GM21825 (cell line): ENCODE data around the gene KIAA0753.

ENCODE experiments used
- ATAC-seq: cut with Tn5 transposase; IDR thresholded peaks from one replicate; pipeline ENCODE4 v1.9.1; 2021; ENCODE audit warnings: mild to moderate bottlenecking, moderate library complexity; ENCODE audit not compliant: unreplicated experiment

Gene KIAA0753

DNA sequence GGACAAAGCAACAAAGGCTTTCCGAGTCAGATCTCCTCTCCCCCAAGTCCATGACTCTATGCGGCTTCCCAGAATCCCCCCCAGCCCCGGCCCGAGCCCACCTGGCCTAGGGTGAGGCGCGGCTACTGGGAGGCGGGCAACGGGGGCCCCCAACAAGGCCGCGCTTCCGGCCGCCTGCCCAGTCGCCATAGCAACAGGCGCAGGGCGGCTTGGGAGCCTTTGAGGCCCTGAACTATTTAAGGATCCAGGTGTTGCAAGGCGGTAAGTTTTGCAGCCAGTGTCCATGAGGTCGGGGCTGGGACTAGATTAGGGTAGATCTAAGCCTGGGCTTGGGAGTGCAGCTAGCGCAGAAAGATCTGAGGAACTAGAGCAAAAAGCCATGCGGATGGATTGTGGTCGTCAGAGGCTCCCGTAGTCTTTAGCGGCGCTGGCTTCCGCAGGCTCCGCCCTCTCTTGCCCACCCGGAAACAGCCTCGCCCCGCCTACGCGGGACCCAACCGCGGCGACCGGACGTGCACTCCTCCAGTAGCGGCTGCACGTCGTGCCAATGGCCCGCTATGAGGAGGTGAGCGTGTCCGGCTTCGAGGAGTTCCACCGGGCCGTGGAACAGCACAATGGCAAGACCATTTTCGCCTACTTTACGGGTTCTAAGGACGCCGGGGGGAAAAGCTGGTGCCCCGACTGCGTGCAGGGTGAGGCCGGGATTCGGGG, at the start of gene KIAA0753, which contains the start of gene TXNDC17:
Gene KIAA0753, minus strand, starts transcription at position 176 of the 711 bp plus-strand sequence. CDS start 5,608 bp downstream, outside the sequence.
Gene TXNDC17, plus strand, starts transcription at position 525 of the 711 bp plus-strand sequence. Its CDS starts 23 bp downstream, at position 548.
- ATAC-seq: peak; percentile 79

DNA sequence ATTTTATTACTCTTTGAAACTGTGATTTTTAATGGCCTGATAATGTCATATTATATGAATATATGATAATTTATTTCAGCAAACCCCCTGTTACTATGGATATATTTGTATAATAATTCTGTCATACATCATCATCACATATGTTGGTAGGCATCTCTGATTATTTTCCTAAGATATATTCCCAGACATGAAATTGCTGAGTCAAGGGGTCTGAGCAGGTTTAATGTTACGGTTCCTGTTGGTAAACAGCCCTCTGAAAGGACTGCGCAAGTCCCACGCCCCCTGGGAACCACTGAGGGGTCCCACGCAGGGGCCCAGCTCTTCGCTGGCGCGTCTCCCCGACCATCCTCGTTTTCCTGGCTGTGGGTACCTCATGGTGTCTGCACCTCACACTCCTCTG, 48.4 kb upstream of the KIAA0753 start:
- no peak for ATAC-seq

DNA sequence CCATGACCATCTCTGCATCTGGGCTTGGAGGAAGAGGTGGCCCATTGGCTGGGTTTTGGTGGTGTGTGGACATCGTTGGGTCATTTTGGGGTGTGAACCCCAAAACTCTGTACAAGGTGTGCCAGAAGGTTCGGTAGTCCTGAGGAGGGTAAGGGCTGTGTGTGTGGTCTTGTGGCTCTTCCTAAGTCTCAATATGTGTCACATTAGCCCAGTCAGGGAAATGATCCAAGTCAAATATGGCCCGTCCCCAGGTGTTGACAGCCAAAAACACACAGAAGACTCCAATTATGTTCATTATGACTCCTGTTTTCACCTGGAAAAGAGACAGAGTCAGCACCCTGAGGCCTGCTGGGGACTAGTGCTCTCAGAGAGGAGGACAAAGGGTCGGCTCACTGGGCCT, 45.5 kb upstream of the KIAA0753 start:
- ATAC-seq: no peak

DNA sequence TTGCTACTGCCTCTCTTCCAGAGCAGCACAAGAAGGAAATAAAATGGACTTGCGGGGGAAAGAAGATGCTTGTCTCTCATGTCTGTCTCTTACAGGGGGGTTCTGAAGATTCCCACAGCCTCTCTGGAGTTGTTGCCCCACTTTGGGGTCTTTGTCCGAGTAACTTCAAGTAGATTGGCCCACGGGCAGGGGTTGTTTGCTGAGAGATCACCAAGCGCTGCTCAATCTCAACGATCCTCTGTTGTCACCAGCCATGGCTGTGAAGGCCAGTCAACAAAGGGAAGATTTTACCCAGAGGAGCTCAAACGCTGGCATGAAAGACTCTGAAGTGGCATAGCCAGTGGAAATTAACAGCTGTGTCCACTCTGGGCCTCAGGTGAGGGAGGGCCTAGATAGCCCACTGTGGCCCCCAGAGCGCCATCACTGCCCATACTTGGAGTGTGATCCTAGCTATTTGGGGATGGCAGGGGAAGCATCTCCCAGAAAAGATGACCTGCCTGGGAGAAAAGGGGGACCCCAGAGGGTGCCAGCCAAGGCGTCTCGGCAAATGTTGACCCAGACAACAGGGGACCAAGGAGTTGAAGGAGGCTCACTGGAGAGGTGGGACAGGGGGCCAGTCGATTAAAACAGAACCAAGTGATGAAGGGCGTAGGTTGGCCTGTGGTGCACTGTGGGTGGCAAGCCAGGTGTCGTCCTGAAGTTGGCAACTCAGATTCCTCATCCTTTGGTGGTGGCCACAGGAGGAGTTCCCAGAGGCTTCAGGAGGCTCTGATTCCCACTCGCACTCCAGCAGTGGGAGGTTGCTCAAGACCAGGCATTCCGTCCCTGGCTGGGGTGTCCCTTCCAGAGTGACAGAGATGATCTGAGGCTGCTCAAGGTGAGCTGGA, 44.6 kb upstream of the KIAA0753 start:
- no peak for ATAC-seq

DNA sequence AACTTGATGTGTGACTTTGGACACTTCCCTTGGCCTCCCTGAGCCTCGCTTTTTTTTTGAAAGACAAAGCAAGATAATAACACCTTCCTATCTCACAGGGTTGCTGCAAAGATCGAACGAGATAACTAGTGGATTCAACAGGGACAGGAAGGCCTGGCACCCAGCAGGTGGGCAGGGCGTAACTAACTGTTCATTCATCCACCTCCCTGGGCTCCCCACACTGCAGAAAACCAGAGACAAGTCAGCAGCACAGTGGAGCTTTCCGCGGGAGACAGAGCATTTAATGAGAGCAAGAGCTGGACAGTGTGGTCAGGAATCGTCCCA, 43.9 kb upstream of the KIAA0753 start:
- ATAC-seq: no peak

DNA sequence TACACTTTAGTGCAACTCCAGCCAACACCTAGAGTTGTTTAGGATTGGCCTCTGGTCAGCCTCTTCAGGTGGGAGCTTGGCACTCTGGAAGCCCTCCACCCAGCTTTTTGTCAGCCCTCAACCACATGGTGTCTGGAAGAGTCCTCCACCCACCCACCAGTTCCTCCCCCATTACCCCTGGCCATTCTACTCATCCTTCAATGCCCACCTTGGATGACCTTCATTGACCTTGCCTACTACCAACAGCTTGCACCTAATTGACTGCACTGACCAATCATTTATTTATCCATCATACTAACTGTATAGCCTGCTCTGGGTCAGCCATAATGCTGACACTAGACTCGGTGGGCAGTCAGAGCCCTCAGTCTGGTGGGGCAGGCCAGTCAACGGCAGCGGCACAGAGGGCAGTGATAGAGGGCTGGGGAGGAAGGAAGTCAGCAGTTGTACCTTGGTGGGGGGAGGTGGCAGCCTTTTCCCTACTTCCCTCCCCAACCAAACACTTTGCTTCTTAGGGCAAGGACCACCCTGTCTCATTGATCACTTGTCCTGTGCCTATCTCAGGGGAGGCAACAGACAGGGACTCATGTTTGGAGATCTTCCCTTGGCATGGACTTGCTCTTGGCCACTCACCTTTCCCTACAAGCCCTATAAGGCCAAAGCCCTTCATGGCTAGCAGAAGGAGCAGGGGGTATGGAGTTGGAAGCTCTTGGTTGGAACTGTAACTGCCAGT, 43.4 kb upstream of the KIAA0753 start:
- no peak for ATAC-seq

DNA sequence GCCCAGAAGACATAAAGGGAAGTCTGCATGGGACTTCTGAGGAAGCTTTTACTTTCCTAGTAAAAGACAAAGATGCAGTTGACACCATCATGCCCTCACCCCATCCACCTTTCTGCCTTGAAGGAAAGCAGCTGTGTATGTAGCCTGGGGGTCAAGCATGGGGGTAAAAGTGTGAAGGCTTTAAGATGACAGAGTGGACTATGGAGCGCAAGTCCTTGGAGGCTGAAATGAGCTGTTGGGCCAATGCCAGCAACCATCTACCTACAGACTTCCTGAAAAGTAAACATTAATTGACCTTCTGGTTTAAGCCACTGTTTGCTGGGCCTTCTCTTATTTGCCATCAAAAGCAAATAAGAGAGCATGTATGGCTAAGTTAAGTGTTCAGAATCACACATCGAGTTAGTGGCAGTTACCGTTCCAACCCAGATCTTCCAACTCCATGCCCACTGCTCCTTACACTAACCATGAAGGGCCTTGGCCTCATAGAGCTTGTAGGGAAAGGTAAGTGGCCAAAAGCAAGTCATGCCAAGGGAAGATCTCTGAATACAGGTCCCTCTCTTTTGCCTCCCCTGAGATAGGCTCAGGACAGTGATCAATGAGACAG, 42.7 kb upstream of the KIAA0753 start:
- ATAC-seq: no peak

DNA sequence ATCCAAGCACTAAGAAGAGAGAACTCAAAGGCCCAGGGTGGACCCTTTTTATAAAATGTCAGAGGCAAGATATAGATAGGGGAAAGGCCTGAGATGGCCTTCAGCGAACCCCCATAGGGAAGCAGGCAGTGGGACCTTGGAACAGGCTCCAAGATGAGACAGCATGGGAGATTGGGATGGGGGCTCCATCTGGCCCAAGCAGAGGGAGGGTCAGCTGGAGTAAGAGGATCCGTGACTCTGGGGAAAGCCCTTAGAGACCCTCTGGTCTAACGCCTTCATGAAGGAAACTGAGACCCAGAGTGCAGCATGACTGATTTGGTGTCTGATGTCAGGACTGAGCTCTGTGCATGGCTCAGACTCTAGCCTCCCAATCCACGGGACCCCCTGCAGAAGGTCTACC, 41.8 kb upstream of the KIAA0753 start:
- no peak for ATAC-seq

DNA sequence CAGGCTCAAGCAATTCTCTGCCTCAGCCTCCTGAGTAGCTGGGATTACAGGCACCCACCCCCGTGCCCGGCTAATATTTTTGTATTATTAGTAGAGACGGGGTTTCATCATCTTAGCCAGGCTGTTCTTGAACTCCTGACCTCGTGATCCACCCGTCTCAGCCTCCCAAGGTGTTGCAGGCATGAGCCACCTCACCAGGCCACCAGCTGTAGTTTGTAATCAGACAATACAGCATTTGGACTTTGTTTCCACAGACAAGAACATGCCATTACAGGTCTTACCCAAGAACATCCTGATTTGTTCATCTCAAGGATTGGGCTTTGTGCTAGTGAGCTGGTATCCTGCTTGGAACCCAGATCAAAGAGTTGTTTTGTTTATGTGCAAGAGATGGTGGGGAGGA, 41.2 kb upstream of the KIAA0753 start:
- no peak for ATAC-seq

DNA sequence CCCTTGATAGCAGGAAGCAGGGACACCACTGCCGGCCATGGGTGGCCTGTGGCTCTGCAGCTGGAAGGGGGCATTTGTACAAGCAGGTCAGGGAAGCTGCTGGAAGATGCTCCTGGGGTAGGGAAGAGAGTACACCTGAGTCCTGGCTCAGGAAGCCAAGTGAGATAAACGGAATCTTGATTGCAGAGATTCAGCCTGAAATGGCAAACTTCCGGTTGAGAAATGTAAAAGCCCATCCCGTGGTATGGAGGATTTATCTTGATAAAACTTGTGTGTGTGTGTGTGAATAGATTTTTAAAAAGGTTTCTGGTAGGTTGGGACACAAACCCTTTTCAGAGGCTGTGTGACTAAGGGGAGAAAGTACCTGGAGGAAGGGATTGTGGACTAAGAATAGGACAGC, 40.7 kb upstream of the KIAA0753 start:
- ATAC-seq: no peak

DNA sequence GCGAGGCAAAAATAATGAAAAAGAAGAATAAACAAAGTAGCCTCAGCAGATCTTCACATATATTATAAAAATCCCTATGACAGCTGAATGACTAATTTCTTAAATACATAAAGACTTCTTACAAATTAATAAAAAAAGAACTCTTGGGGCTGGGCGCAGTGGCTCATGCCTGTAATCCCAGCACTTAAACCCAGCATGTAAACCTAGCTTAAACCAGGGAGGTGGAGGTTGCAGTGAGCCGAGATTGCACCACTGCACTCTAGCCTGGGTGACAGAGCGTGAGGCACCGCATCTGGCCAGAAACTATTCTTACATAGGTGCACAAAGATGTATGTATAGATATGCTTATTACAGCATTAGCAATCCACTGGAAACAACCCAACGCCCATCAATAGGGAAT, 38.7 kb upstream of the KIAA0753 start:
- ATAC-seq: no peak

DNA sequence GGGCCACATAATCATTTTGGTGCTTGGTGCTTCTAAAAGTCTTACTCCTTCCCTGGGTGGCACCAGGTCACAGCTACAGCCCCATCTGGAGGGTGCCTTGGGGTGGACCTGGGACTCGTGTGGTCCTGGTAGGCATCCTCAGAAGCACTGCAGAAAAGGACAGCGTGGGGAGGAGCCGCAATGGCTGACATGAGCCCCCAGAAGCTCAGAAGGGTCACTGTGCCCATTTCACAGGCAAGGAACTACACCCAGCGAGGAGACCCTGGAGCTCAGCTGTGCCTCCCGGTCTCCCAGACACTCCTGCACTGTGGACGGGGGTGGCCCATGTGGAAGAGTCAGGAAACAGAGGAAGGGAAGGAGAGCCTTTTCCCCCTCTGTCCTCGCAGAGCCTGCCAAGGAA, 37.4 kb upstream of the KIAA0753 start:
- ATAC-seq: no peak

DNA sequence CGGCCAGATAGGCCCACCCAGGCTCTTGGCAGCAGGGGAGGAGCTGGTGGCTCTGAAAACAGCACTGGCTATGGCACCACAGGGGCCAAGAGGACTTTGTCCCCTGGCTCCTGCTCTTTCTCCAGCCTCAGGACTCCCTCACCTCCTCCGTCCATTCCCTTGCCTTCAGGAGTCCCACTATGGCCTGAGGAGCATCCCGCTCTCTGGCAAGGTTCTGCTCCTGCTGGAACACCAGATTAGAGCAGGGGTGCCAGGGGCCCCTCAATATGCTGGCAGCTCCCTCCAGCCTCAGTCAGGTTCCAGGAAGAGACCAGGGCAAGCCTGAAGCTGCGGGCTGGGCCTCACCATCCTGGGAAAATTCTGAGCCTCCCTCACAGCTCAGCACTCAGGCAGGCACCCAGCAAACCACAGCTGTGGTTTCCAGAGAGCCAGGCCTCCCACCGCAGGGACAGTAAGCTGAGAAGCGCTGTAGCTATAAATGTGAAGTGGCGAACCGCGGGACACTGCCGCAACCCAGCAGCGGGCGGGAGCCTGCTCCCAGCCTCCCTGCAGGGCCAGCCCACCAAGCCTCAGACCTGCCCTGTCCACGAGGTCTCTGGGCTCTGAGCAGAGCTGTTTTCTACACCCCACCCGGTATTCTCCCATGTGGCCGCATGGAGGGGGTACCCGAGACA, 36.8 kb upstream of the KIAA0753 start:
- no peak for ATAC-seq

DNA sequence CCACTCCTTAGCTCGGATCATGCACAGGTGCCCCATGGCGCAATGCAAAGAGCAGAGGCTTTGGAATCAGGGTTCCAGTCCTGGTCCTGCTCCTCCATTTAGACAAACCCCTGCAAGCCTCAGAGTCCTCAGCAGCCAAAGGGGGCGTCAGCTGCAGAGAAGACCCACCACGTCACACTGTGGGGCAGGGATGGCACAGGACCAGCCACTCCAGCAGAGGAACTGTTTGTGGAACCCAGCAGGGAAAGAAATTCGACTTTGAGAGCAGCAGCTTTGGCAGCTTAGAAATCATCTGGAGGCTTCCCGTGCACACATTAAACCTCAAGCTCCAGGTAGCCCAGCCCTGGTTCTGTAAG, 36.3 kb upstream of the KIAA0753 start:
- ATAC-seq: no peak

DNA sequence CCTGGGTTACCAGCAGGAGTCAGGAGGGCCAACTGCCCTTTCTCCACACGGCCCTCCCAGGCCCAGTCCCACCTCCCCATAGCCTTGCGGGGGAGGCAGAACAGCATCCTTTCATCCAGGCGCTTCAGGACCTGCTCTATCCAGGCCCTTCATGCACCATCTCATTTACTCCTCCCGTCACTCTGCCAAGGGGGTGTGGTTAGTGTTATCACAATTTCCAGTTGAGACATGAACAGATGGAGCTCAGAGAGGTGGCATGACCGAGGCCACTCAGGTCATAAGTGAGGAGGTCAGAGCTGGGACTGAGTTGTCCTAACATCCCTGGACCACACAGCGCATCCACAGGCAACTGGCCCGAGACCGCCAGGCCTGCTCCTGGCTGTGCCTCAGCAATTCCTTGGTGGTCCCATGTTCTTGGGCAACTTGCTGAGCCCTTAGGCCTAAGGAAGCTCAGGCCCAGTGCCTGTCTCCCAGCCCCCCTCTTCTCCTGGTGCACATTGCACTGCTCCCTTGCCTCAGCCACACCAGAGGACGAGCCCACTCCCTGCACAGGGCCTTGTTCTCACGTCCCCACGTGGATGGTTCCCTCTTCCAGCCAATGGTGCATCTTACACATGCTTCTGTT, 34.8 kb upstream of the KIAA0753 start:
- ATAC-seq: no peak

DNA sequence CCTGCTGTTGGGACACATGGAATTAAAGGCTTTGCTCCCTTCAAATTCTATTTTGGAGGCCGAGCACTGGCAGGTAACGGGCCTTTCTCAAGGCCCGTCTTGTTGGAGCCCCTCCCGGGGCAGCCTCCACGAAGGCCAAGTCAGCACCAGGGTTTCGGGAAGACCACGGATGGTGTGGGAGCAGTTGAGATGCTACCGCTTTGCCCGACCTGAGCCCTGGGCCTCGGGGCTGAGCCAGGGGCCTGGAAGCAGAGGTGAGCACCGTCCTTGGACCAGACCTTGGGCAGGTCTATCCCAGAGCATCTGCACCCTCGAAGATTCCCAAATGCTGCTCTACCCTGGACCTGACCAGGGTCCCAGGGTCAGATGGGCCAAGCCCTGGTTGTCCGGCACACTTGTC, 34.1 kb upstream of the KIAA0753 start:
- no peak for ATAC-seq

DNA sequence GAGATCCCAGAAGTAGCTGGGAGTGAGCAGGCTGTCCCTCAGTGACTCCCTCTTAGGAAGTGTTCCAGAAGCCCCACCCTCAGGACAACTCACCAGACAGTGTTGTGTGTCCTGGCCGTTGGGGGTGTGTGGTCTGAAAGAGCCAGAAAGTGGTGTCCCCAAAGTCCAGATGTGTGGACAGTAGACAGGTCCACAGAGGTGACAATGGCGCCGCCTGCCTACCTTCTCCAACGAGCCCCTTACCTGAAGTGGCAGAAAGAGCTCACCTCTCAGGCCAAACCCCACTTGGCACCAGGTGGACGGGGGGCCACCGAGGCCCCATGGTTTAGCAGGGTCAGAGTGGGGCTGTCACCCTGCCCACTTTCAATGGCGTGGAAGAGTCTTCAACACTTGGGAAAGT, 30.9 kb upstream of the KIAA0753 start:
- ATAC-seq: no peak

DNA sequence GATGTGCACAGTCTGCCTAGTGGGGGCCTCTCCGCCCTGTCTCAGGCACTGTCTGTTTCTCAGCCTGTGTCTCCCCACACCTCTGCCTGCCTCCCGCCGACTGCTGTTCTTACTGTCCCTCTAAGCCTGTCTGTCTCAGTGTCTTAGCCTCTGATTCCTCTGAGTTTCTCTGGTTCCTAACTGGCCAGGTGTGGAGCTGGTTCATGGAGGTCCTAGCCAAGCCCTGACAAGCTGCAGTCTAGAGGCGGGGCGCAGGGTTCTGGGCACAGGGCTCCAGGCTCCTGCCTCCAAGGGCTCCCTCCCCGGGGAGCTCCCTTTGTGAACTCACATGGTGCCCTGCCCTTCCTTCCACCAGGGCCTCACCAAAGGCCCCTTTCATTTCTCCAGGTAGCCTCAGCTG, 30.5 kb upstream of the KIAA0753 start:
- ATAC-seq: no peak

DNA sequence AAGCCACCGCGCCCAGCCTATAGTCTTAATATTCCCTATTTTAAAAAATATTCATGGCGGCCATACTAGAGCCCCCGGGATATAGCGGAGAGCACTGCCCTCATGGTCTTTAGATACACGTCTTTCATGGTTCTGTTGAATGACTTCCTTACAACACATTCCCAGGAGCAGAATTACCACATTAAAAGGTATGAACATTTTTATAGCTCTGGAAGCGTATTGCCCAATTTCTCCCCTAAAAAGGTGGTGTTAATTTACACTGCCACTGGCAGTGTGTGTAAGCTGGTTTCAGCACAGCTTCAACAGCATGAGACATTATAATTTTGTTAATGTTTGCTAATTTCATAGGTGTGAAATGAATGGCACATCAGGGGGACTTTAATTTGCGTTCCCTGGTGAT, 30.1 kb upstream of the KIAA0753 start:
- ATAC-seq: no peak

DNA sequence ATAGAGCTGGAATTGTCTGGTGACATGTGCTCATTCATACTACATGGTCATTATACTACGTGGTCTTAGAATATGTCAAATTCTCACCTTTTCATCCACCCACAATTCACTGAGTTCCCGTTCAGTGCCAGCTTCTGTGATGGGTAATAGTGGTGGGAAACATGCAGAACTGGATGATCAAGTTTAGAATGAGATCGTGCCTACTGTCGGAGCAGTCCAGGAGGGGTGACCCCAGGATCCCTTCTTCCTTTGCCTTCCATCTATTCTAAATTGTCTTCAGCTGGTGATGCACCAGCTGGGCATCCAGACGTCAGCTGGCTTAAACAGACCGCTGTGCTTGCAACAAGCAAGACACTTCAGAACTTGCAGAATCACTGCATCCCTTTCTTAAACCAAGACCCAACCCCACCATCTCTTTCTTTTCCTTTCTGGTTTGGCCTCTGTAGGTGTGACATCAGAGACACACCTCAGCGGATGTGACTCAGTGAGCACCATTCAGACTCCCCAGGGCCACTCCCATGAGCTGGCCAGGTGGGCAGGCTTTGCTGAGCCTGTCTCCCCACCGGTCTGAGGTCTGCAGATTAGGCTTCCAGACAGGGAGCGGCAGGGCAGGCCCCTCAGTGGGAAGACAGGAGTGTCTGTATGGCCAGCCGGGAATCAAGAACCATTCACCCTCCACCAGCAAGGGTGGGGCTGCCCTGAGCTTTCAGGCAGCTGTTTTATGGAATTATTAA, 29.1 kb upstream of the KIAA0753 start:
- ATAC-seq: no peak
